ENCODE data around the gene NUDT22. TPM values are rescaled to one million over a fixed set of nuclear protein-coding genes. Genes with fewer than 3 reads are reported as not detected.
"Not testable (repeated sequence)": the region's sequence is repeated elsewhere in the genome, so short reads cannot be mapped to it uniquely, and the experiment has no call there.

Gene NUDT22
- total RNA-seq, 4 donors from 2014 or later = 37.8 to 58.7 (median 48.6) TPM

- peak overlapping the region; percentile 65 to 86 (median 72) for H3K4me3 ChIP-seq
- no peak for TF ChIP-seq CTCF (IDR thresholded peaks at IDR 0.05)
- peak; percentile 37 to 46 for TF ChIP-seq POLR2AphosphoS5 (IDR thresholded peaks at IDR 0.05)
- peaks cover 7 to 17% (median 16%) of the 10 kb centered on the region in 4 donors for H3K36me3 ChIP-seq
- intact Hi-C loops (cut with DNase I) = no loop called here
- no peak for DNase-seq (ENCODE audit: extremely low spot score)
- H3K27me3 ChIP-seq = no peaks in the 10 kb centered on the region
- H3K27ac ChIP-seq (replicated peaks in 1 of 4) = peak overlapping the region; percentile 85 to 88 (median 86)
- no peaks in the 10 kb centered on the region for H3K9me3 ChIP-seq
- H3K4me1 ChIP-seq = peaks cover 38 to 73% (median 59%) of the 10 kb centered on the region in 4 donors
- 0% methylated on average over 1 of the region's 46 CpGs for WGBS
Observed at GRCh38 chr11:64245797-64246620, 19.9 kb downstream of the NUDT22 start.

- not testable (repeated sequence) for H3K27me3 ChIP-seq
- H3K27ac ChIP-seq (replicated peaks in 1 of 4) = peak overlapping the region; percentile 85 to 95 (median 86)
- H3K4me1 ChIP-seq = peaks cover 39 to 76% (median 61%) of the 10 kb centered on the region in 4 donors
Observed at GRCh38 chr11:64246621-64246870, 20.5 kb downstream of the NUDT22 start.

GRCh38 chr11:64246871-64247728 is 21.0 kb downstream of the NUDT22 start, which contains the start of gene PPP1R14B:
PPP1R14B (minus strand) TSS chr11:64246943; CDS start chr11:64246673, 270 bp downstream.
- 4% methylated on average over 10 of the region's 74 CpGs for WGBS
- intact Hi-C loops (cut with DNase I) = no loop called here
- Histone ChIP-seq H3K27ac (replicated peaks in 1 of 4) (peak within 1 kb of the TSS; percentile 85 to 95 (median 86)), H3K27me3 (no peaks in the 10 kb centered on the region), H3K4me1 (peaks cover 42 to 75% (median 62%) of the 10 kb centered on the region in 4 donors), H3K36me3 (peaks cover 7 to 17% (median 16%) of the 10 kb centered on the region in 4 donors), H3K9me3 (no peaks in the 10 kb centered on the region), H3K4me3 (peak within 1 kb of the TSS; percentile 65 to 86 (median 72))
- TF ChIP-seq POLR2A (IDR thresholded peaks at IDR 0.05; ENCODE audit: low read depth) = peak; percentile 12
- TF ChIP-seq EP300 (IDR thresholded peaks at IDR 0.05) = no peak
- peak in 2 of 3 experiments; percentile 18 for TF ChIP-seq CTCF (IDR thresholded peaks at IDR 0.05)
- TF ChIP-seq POLR2AphosphoS5 (IDR thresholded peaks at IDR 0.05) = peak; percentile 73 to 76
- DNase-seq (ENCODE audit: extremely low spot score) = no peak

More at GRCh38 chr11:64246621-64246870, 20.5 kb downstream of the NUDT22 start:
- Histone ChIP-seq H3K4me3 (peak overlapping the region; percentile 65 to 86 (median 72)), H3K36me3 (peaks cover 7 to 17% (median 16%) of the 10 kb centered on the region in 4 donors)
- DNase-seq (ENCODE audit: extremely low spot score); intact Hi-C loops (cut with DNase I); H3K9me3 ChIP-seq: not testable (repeated sequence)
- WGBS = no CpG with 5 or more reads among the region's 43 CpGs

- 40% methylated on average over 25 of the region's 31 CpGs for WGBS
- H3K4me1 ChIP-seq = peaks cover 42 to 75% (median 62%) of the 10 kb centered on the region in 4 donors
Observed at GRCh38 chr11:64247729-64248531, 21.9 kb downstream of the NUDT22 start.

More at GRCh38 chr11:64247729-64248531, 21.9 kb downstream of the NUDT22 start:
- H3K9me3 ChIP-seq = no peaks in the 10 kb centered on the region
- H3K36me3 ChIP-seq = peaks cover 7 to 16% (median 15%) of the 10 kb centered on the region in 4 donors
- no peaks in the 10 kb centered on the region for H3K27me3 ChIP-seq
- TF ChIP-seq POLR2AphosphoS5 (IDR thresholded peaks at IDR 0.05) (no peak), POLR2A (IDR thresholded peaks at IDR 0.05; ENCODE audit: low read depth) (no peak), CTCF (IDR thresholded peaks at IDR 0.05) (peak in 1 of 3 experiments; percentile 1), EP300 (IDR thresholded peaks at IDR 0.05) (no peak)
- H3K4me3 ChIP-seq = peak overlapping the region; percentile 65 to 86 (median 72)
- H3K27ac ChIP-seq (replicated peaks in 1 of 4) = peak overlapping the region; percentile 85 to 95 (median 86)
- DNase-seq (ENCODE audit: extremely low spot score) = no peak
- intact Hi-C loops (cut with DNase I) = no loop called here
